ENCODE data around the gene NCSTN.

NCSTN gene

GRCh38 chr1:160344936-160345335, 1.8 kb downstream of the NCSTN start:
- Histone ChIP-seq H3K27ac (no peak overlapping the region), H3K79me2 (peaks cover 11% of the 10 kb centered on the region), H3K9me3 (ENCODE audit: control insufficient read depth, low read length) (no peaks in the 10 kb centered on the region), H3K9ac (no peak overlapping the region), H3K4me2 (ENCODE audit: low read length) (no peak overlapping the region), H3K4me3 (ENCODE audit: low read depth, low read length) (no peak overlapping the region), H3K4me1 (peaks cover 2% of the 10 kb centered on the region), H3K36me3 (ENCODE audit: control insufficient read depth, insufficient read depth, low read length) (no peaks in the 10 kb centered on the region), H3K27me3 (ENCODE audit: control insufficient read depth, insufficient read depth, low read length) (no peaks in the 10 kb centered on the region), H2AFZ (no peak overlapping the region)
- TF ChIP-seq, protein P1, sequence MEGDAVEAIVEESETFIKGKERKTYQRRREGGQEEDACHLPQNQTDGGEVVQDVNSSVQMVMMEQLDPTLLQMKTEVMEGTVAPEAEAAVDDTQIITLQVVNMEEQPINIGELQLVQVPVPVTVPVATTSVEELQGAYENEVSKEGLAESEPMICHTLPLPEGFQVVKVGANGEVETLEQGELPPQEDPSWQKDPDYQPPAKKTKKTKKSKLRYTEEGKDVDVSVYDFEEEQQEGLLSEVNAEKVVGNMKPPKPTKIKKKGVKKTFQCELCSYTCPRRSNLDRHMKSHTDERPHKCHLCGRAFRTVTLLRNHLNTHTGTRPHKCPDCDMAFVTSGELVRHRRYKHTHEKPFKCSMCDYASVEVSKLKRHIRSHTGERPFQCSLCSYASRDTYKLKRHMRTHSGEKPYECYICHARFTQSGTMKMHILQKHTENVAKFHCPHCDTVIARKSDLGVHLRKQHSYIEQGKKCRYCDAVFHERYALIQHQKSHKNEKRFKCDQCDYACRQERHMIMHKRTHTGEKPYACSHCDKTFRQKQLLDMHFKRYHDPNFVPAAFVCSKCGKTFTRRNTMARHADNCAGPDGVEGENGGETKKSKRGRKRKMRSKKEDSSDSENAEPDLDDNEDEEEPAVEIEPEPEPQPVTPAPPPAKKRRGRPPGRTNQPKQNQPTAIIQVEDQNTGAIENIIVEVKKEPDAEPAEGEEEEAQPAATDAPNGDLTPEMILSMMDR (IDR thresholded peaks at IDR 0.05) = no peak

DNA sequence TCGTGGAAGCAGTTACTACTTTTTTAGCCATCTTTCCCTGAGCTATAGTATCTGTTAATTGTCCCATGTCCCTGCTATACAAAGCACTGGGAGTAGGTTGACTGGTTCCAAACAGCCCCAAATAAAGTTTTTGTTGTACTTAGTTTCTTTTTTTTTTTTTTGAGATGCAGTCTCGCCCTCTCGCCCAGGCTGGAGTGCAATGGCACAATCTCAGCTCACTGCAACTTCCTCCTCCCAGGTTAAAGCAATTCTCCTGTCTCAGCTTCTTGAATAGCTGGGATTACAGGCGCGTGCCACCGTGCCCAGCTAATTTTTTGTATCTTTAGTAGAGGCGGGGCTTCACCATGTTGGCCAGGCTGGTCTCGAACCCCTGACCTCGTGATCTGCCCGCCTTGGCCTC, 3.3 kb downstream of the NCSTN start:
- no peak overlapping the region for H2AFZ ChIP-seq
- no peaks in the 10 kb centered on the region for H3K4me1 ChIP-seq
- H3K9me3 ChIP-seq (ENCODE audit: control insufficient read depth, low read length) = no peaks in the 10 kb centered on the region
- no peak overlapping the region for H3K27ac ChIP-seq
- no peak overlapping the region for H3K4me2 ChIP-seq (ENCODE audit: low read length)
- H3K79me2 ChIP-seq = peaks cover 11% of the 10 kb centered on the region
- TF ChIP-seq, protein P1 (IDR thresholded peaks at IDR 0.05) = no peak
- H3K4me3 ChIP-seq (ENCODE audit: low read depth, low read length) = no peak overlapping the region
- no peak overlapping the region for H3K9ac ChIP-seq
- H3K27me3 ChIP-seq (ENCODE audit: control insufficient read depth, insufficient read depth, low read length) = no peaks in the 10 kb centered on the region
- H3K36me3 ChIP-seq (ENCODE audit: control insufficient read depth, insufficient read depth, low read length) = no peaks in the 10 kb centered on the region

DNA sequence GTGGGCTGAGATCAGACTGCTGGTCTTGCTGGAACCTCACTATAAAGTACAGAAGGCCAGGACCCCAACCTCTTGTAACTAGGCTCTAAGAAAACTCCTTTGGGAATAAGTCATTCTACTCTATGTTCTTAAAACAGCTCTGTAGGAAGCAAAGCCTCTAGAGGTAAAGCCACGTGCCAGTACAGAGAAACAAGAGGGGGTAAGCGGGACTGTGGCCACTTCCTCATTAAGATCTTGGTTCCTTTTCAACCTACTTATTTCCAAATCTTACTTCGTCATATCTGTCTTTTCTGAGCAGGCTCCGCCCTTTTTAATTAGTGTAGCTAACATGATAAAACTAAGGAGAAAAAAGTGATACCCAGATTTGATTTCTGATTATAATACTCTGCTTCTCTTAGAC, 3.8 kb downstream of the NCSTN start:
- Histone ChIP-seq H3K9ac (no peak overlapping the region), H2AFZ (no peak overlapping the region), H3K9me3 (ENCODE audit: control insufficient read depth, low read length) (no peaks in the 10 kb centered on the region), H3K36me3 (ENCODE audit: control insufficient read depth, insufficient read depth, low read length) (no peaks in the 10 kb centered on the region), H3K4me3 (ENCODE audit: low read depth, low read length) (no peak overlapping the region), H3K27me3 (ENCODE audit: control insufficient read depth, insufficient read depth, low read length) (no peaks in the 10 kb centered on the region), H3K27ac (no peak overlapping the region), H3K79me2 (peaks cover 11% of the 10 kb centered on the region), H3K4me2 (ENCODE audit: low read length) (no peak overlapping the region), H3K4me1 (no peaks in the 10 kb centered on the region)
- TF ChIP-seq, protein P1 (IDR thresholded peaks at IDR 0.05) = no peak

- Histone ChIP-seq H3K4me2 (ENCODE audit: low read length) (no peak overlapping the region), H3K27ac (no peak overlapping the region), H3K4me1 (no peaks in the 10 kb centered on the region), H3K4me3 (ENCODE audit: low read depth, low read length) (no peak overlapping the region), H3K27me3 (ENCODE audit: control insufficient read depth, insufficient read depth, low read length) (no peaks in the 10 kb centered on the region), H3K9ac (no peak overlapping the region), H3K79me2 (no peaks in the 10 kb centered on the region), H2AFZ (no peak overlapping the region), H3K36me3 (ENCODE audit: control insufficient read depth, insufficient read depth, low read length) (no peaks in the 10 kb centered on the region), H3K9me3 (ENCODE audit: control insufficient read depth, low read length) (no peaks in the 10 kb centered on the region)
- TF ChIP-seq, protein P1 (IDR thresholded peaks at IDR 0.05) = no peak
Observed at GRCh38 chr1:160351629-160352028, 8.4 kb downstream of the NCSTN start.

DNA sequence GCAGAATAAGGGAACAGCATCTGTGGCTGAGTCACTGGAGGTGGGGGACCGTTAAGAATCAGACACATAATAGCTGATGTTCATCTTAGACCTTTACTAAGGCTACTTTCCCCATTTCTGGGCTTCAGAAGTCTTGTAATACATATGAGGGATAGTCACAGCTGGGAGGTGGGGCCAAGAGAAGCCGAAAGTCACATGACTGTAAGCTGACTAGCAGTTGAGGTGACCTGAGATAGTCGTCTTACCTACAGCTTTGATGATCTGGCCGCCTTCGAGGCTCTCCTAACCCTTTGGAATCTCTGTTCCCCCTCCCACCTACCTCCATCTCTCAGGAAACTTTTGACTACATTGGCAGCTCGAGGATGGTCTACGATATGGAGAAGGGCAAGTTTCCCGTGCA, 9.4 kb downstream of the NCSTN start:
- Histone ChIP-seq H2AFZ (no peak overlapping the region), H3K4me1 (no peaks in the 10 kb centered on the region), H3K4me2 (ENCODE audit: low read length) (no peak overlapping the region), H3K4me3 (ENCODE audit: low read depth, low read length) (no peak overlapping the region), H3K27me3 (ENCODE audit: control insufficient read depth, insufficient read depth, low read length) (no peaks in the 10 kb centered on the region), H3K79me2 (no peaks in the 10 kb centered on the region), H3K9me3 (ENCODE audit: control insufficient read depth, low read length) (no peaks in the 10 kb centered on the region), H3K27ac (no peak overlapping the region), H3K9ac (no peak overlapping the region), H3K36me3 (ENCODE audit: control insufficient read depth, insufficient read depth, low read length) (no peaks in the 10 kb centered on the region)
- TF ChIP-seq, protein P1 (IDR thresholded peaks at IDR 0.05) = no peak
